ENCODE data around the gene ASPM.

Gene ASPM

DNA sequence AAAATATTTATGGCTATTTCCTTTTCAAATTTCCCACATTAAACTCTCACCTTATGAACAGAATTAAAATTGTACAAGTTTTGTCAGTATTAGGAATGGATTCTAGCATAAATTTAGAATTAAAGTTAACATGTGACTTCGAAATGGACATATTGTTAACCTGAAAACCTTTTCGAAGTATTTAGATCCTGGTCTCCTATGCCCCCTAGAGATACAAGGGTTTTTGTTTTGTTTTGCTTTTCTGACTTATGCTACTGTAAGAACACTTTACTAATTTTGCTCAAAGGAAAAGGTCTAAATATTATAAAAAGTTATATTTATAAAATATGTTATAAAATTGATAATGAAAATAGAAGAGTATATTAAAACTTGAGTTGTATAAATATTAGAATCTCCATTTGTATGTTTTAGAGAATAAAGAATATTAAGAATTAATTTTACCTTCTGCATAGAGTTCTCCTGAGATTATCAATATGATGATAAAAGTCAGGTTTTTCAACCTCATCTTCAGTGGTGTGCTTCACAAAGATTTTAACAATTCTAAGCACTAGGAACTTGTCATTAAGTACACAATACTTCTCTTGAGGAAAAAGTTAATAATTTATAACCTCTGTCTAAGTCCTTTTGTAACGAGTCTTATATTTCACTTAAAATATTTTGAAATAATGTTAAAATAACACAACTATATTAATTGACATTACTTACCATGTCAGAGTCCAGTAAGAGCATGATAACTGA, 79.6 kb downstream of the ASPM start, which contains the start of gene F13B:
F13B (minus strand) TSS at position 542 of the 738 bp plus-strand sequence; CDS start at position 505, 37 bp downstream.
- H3K4me3 ChIP-seq, result no peak within 1 kb of the TSS
- H3K27ac ChIP-seq, result no peak within 1 kb of the TSS
- TF ChIP-seq, protein P1, sequence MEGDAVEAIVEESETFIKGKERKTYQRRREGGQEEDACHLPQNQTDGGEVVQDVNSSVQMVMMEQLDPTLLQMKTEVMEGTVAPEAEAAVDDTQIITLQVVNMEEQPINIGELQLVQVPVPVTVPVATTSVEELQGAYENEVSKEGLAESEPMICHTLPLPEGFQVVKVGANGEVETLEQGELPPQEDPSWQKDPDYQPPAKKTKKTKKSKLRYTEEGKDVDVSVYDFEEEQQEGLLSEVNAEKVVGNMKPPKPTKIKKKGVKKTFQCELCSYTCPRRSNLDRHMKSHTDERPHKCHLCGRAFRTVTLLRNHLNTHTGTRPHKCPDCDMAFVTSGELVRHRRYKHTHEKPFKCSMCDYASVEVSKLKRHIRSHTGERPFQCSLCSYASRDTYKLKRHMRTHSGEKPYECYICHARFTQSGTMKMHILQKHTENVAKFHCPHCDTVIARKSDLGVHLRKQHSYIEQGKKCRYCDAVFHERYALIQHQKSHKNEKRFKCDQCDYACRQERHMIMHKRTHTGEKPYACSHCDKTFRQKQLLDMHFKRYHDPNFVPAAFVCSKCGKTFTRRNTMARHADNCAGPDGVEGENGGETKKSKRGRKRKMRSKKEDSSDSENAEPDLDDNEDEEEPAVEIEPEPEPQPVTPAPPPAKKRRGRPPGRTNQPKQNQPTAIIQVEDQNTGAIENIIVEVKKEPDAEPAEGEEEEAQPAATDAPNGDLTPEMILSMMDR (IDR thresholded peaks at IDR 0.05), result no peak
- no peak for DNase-seq (ENCODE audit: low spot score)

DNA sequence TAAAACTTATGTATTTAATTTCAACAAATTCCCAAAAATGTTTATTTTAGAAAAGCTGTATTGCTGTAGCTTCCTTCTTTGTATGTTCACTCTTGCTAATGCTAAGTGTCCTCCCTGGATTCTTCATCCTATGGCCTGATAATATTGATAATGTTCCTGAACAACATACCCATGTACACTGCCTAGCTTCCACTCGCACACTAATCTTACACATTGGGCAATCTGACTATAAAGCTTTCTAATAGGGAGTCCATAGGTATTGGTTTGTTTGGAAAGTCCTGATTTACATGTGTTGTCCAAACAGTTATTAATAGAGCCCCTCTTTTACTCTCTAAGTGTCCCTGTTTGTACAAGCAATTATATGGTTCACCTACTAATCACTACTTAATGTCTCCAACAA, 80.2 kb downstream of the ASPM start:
- TF ChIP-seq, protein P1 (IDR thresholded peaks at IDR 0.05), result no peak
- no peak overlapping the region for H3K4me3 ChIP-seq
- H3K27ac ChIP-seq, result no peak overlapping the region
- DNase-seq (ENCODE audit: low spot score), result no peak

DNA sequence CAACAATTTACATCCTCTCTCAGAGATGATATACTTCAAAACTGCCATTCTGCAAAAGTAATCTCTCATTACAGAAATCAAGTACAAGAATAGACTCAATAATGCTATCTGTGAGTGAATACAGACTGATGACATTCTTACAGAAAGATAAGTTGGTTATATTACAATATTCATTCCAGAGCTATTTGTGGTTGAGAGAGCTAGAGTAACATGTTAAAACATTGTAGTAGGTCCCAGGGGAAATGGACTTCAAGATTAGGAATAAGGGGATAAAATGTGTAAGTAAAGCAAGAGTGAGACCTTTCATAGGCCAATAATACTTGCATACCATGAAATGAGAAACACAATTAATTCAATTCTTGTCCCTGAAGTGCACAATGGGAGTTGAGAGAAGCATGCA, 80.9 kb downstream of the ASPM start:
- no peak overlapping the region for H3K4me3 ChIP-seq
- H3K27ac ChIP-seq, result no peak overlapping the region
- no peak for DNase-seq (ENCODE audit: low spot score)
- TF ChIP-seq, protein P1 (IDR thresholded peaks at IDR 0.05), result no peak

DNA sequence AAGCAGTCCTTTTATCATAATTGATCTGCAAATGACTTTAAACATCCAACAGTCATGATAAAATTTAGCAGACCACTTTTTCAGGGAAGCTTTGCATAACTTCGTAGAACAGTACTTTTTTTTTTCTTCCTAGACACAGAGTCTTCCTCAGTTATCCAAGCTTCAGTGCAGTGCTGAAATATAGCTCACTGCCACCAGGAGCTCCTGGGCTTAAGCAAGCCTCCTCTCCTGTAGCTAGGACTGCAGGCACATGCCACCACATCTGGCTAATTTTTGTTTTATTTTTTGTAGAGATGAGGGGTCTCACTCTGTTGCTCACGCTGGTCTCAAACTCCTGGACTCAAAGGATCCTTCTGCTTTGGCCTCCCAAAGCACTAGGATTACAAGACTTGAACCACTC, 83.3 kb downstream of the ASPM start:
- Histone ChIP-seq H3K4me3 (no peak overlapping the region), H3K27ac (no peak overlapping the region)
- TF ChIP-seq, protein P1 (IDR thresholded peaks at IDR 0.05), result no peak
- no peak for DNase-seq (ENCODE audit: low spot score)

DNA sequence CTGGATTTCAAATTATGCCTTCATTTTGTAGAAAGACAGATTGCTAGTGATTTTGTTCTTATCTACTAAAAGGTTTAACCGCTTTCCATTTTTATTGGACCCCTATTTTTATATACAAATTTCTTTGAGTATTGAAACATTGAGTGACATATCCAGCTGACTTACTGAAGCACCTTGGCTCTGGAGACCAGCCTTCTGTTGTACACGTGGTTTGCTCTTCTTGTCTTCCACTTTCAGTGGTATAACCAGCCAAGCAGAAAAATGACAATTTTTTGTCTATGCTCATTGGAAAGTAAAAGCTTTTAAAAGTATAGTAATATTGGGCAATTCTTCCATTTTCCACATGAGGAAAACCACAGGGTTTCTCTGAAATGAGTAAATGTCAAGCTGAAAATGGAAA, 83.8 kb downstream of the ASPM start:
- DNase-seq (ENCODE audit: low spot score), result no peak
- Histone ChIP-seq H3K27ac (no peak overlapping the region), H3K4me3 (no peak overlapping the region)
- TF ChIP-seq, protein P1 (IDR thresholded peaks at IDR 0.05), result no peak

DNA sequence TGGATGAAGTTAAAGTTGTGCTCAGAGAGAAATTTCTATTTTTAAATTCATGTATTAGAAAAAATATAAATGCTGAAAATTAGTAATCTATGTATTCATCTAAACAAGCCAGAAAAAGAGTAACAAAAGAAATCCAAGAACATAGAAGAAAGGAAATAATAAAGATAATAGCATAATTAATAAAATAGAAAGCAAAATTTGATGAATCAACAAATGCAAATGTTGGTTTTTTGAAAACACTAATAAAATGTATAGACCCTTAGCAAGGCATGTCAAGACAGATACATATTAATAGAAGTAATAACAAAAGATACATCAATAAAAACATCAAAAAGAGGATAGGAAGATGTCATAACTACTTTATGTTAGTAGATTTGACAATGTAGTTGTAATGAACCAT, 97.4 kb downstream of the ASPM start:
- TF ChIP-seq, protein P1 (IDR thresholded peaks at IDR 0.05), result no peak
- DNase-seq (ENCODE audit: low spot score), result no peak
- no peak overlapping the region for H3K27ac ChIP-seq
- no peak overlapping the region for H3K4me3 ChIP-seq

DNA sequence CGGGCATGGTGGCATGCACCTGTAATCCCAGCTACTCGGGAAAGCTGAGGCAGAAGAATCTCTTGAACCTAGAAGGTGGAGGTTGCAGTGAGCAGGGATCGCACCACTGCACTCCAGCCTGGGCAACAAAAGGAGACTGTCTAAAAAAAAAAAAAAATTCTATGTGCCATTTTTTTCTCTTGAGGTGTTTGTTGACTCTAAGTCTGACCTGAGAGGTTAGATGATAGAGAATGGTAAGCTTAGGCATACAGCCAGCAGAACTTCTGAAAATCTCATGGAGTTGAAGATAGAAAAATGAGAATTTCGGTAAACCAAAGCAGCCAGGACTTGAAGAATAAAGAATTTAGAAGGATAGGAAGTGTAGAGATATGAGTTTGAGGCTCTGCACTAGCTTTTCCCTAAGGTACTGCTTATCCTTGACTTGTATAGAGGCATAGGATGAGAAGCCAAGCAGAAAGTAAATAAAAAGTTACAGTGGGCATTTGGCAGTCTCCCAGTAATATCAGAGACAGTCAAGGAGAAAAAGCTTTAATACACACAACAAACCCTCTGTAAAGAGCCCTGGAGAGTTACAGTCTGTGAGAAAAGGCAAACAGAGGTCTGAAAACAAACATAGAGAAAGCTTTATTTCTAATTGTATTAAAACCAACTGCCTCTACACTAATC, 103.7 kb downstream of the ASPM start:
- Histone ChIP-seq H3K27ac (no peak overlapping the region), H3K4me3 (no peak overlapping the region)
- TF ChIP-seq, protein P1 (IDR thresholded peaks at IDR 0.05), result no peak
- no peak for DNase-seq (ENCODE audit: low spot score)
